Prostate gland (tissue), 2 donors: ENCODE data around the gene ATP6V1G1. TPM values are rescaled to one million over a fixed set of nuclear protein-coding genes. Genes with fewer than 3 reads are reported as not detected.

Experiments
- DNase-seq: peaks from one replicate; pipeline ENCODE4 v3.0.0-alpha.2; 2019; ENCODE audit warnings: low spot score
- H3K27ac ChIP-seq, 2 donors: fragments of 200-600 bp; sonication (generic); 2 replicates each; pipeline ENCODE4 v1.5.1; 2017 to 2019
- H3K27me3 ChIP-seq: fragments of 200-600 bp; sonication (generic); replicated peaks from 2 replicates; pipeline ENCODE4 v1.5.1; 2019; ENCODE audit not compliant: insufficient read depth
- H3K36me3 ChIP-seq, 2 donors: fragments of 200-600 bp; sonication (generic); 1 replicate in 1 of 2; 2 replicates in 1 of 2; pipeline versions ENCODE4 v1.5.1 to v1.8.1; 2017 to 2019
- H3K4me1 ChIP-seq: fragments of 200-600 bp; sonication (generic); replicated peaks from 2 replicates; pipeline ENCODE4 v1.5.1; 2019
- H3K4me3 ChIP-seq, 2 donors: fragments of 200-600 bp; sonication (generic); 2 replicates each; pipeline ENCODE4 v1.5.1; 2017 to 2019
- H3K9me3 ChIP-seq: fragments of 200-600 bp; sonication (generic); 2 replicates; pipeline ENCODE4 v1.5.1; 2017
- CTCF ChIP-seq, 4 experiments: fragments of 200-600 bp in 2 of 4; fragments of 450-650 bp in 2 of 4; sonication (generic) in 2 of 4; IDR thresholded peaks; 1 replicate in 3 of 4; 2 replicates in 1 of 4; pipeline ENCODE4 v1.5.1; 2016 to 2019; ENCODE audit warnings: antibody characterized with exemption in 4 of 4, mild to moderate bottlenecking in 2 of 4, moderate library complexity in 2 of 4
- POLR2A ChIP-seq: fragments of 450-650 bp; IDR thresholded peaks from one replicate; pipeline ENCODE4 v1.6.1; 2016; ENCODE audit warnings: antibody characterized with exemption, mild to moderate bottlenecking
- POLR2AphosphoS5 ChIP-seq: sonication (generic); formaldehyde crosslinking; IDR thresholded peaks from one replicate; pipeline ENCODE4 v1.6.1; 2017; ENCODE audit warnings: antibody characterized with exemption
- WGBS: methylation state at CpG from one replicate; pipeline ENCODE4 v1.1.5; 2018; 5-methylcytosine and 5-hydroxymethylcytosine counted together
- intact Hi-C: fragments of 100-400 bp; cut with DNase I; formaldehyde crosslinking; loops from one replicate; pipeline ENCODE4 v1.14.2; 2022
- total RNA-seq, 2 donors: library from RNA; depleted of rRNA; stranded (reverse); fragments of >200 nt; gene quantifications; one replicate each; pipeline ENCODE4 v1.1.0, GENCODE V29; 2016

ATP6V1G1 gene
- total RNA-seq, 2 donors from 2014 or later, result 262 to 348 TPM

- H3K27ac ChIP-seq, result peak overlapping the region; percentile 6 to 20
- TF ChIP-seq CTCF (IDR thresholded peaks at IDR 0.05), result no peak
- TF ChIP-seq POLR2AphosphoS5, result no peak
- TF ChIP-seq POLR2A, result no peak
- peaks cover 23% of the 10 kb centered on the region for H3K4me1 ChIP-seq
- H3K27me3 ChIP-seq, result no peaks in the 10 kb centered on the region
- no peaks in the 10 kb centered on the region for H3K9me3 ChIP-seq
- no peaks in the 10 kb centered on the region for H3K36me3 ChIP-seq
- DNase-seq, result no peak
- intact Hi-C loops, result no loop called here
- H3K4me3 ChIP-seq, result no peak overlapping the region
- WGBS, result 79% methylated on average over 7 of the region's 7 CpGs
Observed at GRCh38 chr9:114621561-114621960, 34.0 kb downstream of the ATP6V1G1 start.

GRCh38 chr9:114621975-114622609 is 34.5 kb downstream of the ATP6V1G1 start:
- peak; percentile 7 for TF ChIP-seq POLR2AphosphoS5
- no peak for TF ChIP-seq POLR2A
- intact Hi-C loops, result no loop called here
- 58% methylated on average over 2 of the region's 2 CpGs for WGBS
- Histone ChIP-seq H3K4me3 (no peak overlapping the region), H3K36me3 (no peaks in the 10 kb centered on the region), H3K27ac (peak overlapping the region; percentile 6 to 20), H3K27me3 (no peaks in the 10 kb centered on the region), H3K9me3 (no peaks in the 10 kb centered on the region), H3K4me1 (peaks cover 20% of the 10 kb centered on the region)
- no peak for DNase-seq

GRCh38 chr9:114624677-114625076 is 37.1 kb downstream of the ATP6V1G1 start:
- Histone ChIP-seq H3K9me3 (no peaks in the 10 kb centered on the region), H3K4me3 (no peak overlapping the region), H3K4me1 (peaks cover 12% of the 10 kb centered on the region), H3K27me3 (no peaks in the 10 kb centered on the region), H3K27ac (no peak overlapping the region), H3K36me3 (no peaks in the 10 kb centered on the region)
- intact Hi-C loops, result no loop called here
- WGBS, result 70% methylated on average over 2 of the region's 2 CpGs
- TF ChIP-seq POLR2A (no peak), POLR2AphosphoS5 (no peak), CTCF (IDR thresholded peaks at IDR 0.05) (no peak)
- no peak for DNase-seq

- H3K27ac ChIP-seq, result no peak overlapping the region
- WGBS, result 92% methylated on average over 4 of the region's 4 CpGs
- no peaks in the 10 kb centered on the region for H3K27me3 ChIP-seq
- H3K36me3 ChIP-seq, result no peaks in the 10 kb centered on the region
- H3K4me3 ChIP-seq, result no peak overlapping the region
- no peak for DNase-seq
- peaks cover 1% of the 10 kb centered on the region for H3K4me1 ChIP-seq
- intact Hi-C loops, result no loop called here
- H3K9me3 ChIP-seq, result no peaks in the 10 kb centered on the region
- TF ChIP-seq CTCF (IDR thresholded peaks at IDR 0.05) (no peak), POLR2A (no peak), POLR2AphosphoS5 (no peak)
Observed at GRCh38 chr9:114626415-114627020, 38.9 kb downstream of the ATP6V1G1 start.

- Histone ChIP-seq H3K9me3 (no peaks in the 10 kb centered on the region), H3K4me1 (no peaks in the 10 kb centered on the region), H3K27ac (no peak overlapping the region), H3K4me3 (no peak overlapping the region), H3K36me3 (no peaks in the 10 kb centered on the region), H3K27me3 (no peaks in the 10 kb centered on the region)
- TF ChIP-seq POLR2AphosphoS5 (no peak), POLR2A (no peak), CTCF (IDR thresholded peaks at IDR 0.05) (no peak)
- WGBS, result 100% methylated on average over 1 of the region's 1 CpG
- intact Hi-C loops, result no loop called here
- DNase-seq, result no peak
Observed at GRCh38 chr9:114627553-114627952, 40.0 kb downstream of the ATP6V1G1 start.
